Activated T-helper 17 cell treated with anti-CD3 and anti-CD28 coated beads, Interleukin-2, amount 50 U/mL, for 72 hours (primary cell): ENCODE results near the gene ISM2. TPM values are rescaled to one million over a fixed set of nuclear protein-coding genes. Genes with fewer than 3 reads are reported as not detected.
A peak's percentile ranks its signal among the peaks of the same experiment; 100 is the strongest.

Experiments used
- ATAC-seq: fragments of 150-1000 bp; cut with Tn5 transposase; replicated peaks from 2 replicates; pipeline ENCODE4 v1.10.0; 2021; ENCODE audit warnings: mild to moderate bottlenecking, moderate library complexity
- H3K27ac Mint-ChIP-seq: one replicate; pipeline ENCODE4 v1.8.0; 2022; ENCODE audit warnings: mixed read lengths
- H3K27me3 Mint-ChIP-seq: one replicate; pipeline ENCODE4 v1.8.0; 2022; ENCODE audit warnings: mixed read lengths
- H3K36me3 Mint-ChIP-seq: one replicate; pipeline ENCODE4 v1.8.0; 2022; ENCODE audit warnings: low read depth, mild to moderate bottlenecking, mixed read lengths
- H3K4me1 Mint-ChIP-seq: one replicate; pipeline ENCODE4 v1.8.0; 2022; ENCODE audit warnings: mixed read lengths
- H3K4me3 Mint-ChIP-seq: one replicate; pipeline ENCODE4 v1.8.0; 2022; ENCODE audit warnings: mild to moderate bottlenecking, mixed read lengths
- H3K9me3 Mint-ChIP-seq: one replicate; pipeline ENCODE4 v1.8.0; 2022; ENCODE audit warnings: mixed read lengths
- total RNA-seq, 2 donors: library from RNA; stranded (reverse); gene quantifications; one replicate each; pipeline ENCODE4 v1.2.3, GENCODE V29; 2022

ISM2 gene
- total RNA-seq, 2 donors from 2014 or later, result 0.21 TPM; not detected in 1

GRCh38 chr14:77524536-77524935, 25.9 kb upstream of the ISM2 start:
- Mint-ChIP-seq H3K36me3 (peaks cover 46% of the 10 kb centered on the region), H3K9me3 (no peaks in the 10 kb centered on the region), H3K27ac (no peak overlapping the region), H3K4me3 (no peak overlapping the region), H3K27me3 (no peaks in the 10 kb centered on the region), H3K4me1 (no peaks in the 10 kb centered on the region)
- ATAC-seq, result no peak

DNA sequence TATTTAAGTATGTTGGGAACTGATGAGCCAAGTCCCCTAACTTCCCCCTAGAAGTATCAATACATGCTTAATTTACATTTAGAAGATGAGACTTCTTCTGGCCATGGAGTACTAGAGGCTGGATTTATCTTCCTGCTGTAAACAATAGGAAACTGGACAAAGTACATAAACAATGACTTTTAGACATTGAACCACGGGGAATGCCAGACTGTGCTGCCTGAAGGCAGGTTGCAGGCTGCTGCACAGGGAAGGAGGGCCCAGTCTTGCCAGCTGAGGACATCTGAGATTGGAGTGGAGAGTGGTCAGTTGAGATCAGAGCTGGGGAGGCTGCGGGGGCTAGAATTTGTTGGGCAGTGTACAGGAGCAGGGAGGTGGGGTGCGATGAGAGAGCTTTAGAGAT, 24.5 kb upstream of the ISM2 start:
- H3K4me3 Mint-ChIP-seq, result no peak overlapping the region
- no peaks in the 10 kb centered on the region for H3K27me3 Mint-ChIP-seq
- H3K27ac Mint-ChIP-seq, result no peak overlapping the region
- H3K36me3 Mint-ChIP-seq, result peaks cover 60% of the 10 kb centered on the region
- H3K4me1 Mint-ChIP-seq, result no peaks in the 10 kb centered on the region
- ATAC-seq, result no peak
- no peaks in the 10 kb centered on the region for H3K9me3 Mint-ChIP-seq

DNA sequence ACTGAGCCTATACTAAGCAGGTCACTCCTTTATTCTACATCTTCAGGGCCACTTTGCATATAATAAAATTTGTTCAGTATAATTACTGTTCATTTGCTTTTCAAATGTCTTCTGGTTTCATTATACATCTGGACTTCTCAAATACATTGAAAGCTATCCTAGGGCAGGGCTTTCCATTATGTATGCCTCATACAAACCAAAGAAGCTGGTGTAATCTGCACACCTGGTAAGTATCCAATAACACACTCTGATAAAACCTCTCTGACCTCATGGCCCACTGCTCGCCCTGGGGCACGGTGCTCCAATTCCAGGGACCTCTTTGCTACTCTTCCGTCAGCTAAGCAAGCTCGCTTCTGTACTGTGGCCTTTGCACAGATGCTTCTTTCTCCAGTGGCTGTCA, 21.9 kb upstream of the ISM2 start:
- H3K4me1 Mint-ChIP-seq, result no peaks in the 10 kb centered on the region
- no peak overlapping the region for H3K4me3 Mint-ChIP-seq
- H3K27me3 Mint-ChIP-seq, result no peaks in the 10 kb centered on the region
- no peaks in the 10 kb centered on the region for H3K9me3 Mint-ChIP-seq
- no peak for ATAC-seq
- peaks cover 80% of the 10 kb centered on the region for H3K36me3 Mint-ChIP-seq
- no peak overlapping the region for H3K27ac Mint-ChIP-seq

DNA sequence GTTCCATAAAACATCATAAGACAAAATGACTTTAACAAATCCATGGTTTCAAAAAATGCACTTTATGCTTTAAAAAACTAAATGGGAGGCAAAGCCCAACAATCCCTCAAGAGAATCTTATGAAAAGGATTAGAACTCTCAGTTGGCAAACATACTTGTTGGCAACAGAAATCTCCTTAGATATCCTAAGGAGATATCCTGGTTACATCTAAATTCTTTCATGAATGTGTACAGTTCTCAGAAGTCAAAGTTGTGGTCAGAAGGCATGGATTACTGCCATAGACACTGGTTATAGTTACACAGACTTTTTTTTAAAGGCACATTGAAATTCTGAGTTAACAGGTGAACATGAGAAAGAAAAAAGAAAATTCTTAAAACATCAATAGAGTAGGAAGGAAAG, 17.5 kb upstream of the ISM2 start:
- no peaks in the 10 kb centered on the region for H3K9me3 Mint-ChIP-seq
- no peak overlapping the region for H3K27ac Mint-ChIP-seq
- H3K4me3 Mint-ChIP-seq, result no peak overlapping the region
- no peaks in the 10 kb centered on the region for H3K27me3 Mint-ChIP-seq
- ATAC-seq, result no peak
- H3K4me1 Mint-ChIP-seq, result no peaks in the 10 kb centered on the region
- peaks cover 93% of the 10 kb centered on the region for H3K36me3 Mint-ChIP-seq

GRCh38 chr14:77511486-77512162, 13.0 kb upstream of the ISM2 start:
- Mint-ChIP-seq H3K27ac (no peak overlapping the region), H3K9me3 (no peaks in the 10 kb centered on the region), H3K4me3 (no peak overlapping the region), H3K36me3 (peaks cover 90% of the 10 kb centered on the region), H3K4me1 (no peaks in the 10 kb centered on the region), H3K27me3 (no peaks in the 10 kb centered on the region)
- ATAC-seq, result no peak

DNA sequence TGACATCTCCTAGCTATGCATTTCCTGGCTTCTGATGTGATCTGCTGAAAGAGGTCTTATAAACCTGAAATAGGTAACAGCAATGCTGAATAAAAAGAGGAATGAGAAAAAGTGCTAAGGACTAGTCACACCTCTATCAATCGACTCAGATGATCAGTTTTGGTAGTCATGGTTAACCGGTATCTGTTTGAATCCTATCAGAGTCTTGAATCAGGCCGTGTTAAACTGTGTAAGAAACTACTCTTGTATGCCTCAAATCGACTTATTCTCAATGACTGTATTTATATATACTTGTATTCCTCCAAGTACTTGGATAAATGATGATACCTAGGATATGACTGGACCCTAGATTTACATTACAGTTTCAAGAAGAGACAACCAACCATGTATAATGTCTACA, 10.8 kb upstream of the ISM2 start:
- no peaks in the 10 kb centered on the region for H3K27me3 Mint-ChIP-seq
- H3K9me3 Mint-ChIP-seq, result no peaks in the 10 kb centered on the region
- H3K36me3 Mint-ChIP-seq, result peaks cover 81% of the 10 kb centered on the region
- H3K4me3 Mint-ChIP-seq, result no peak overlapping the region
- ATAC-seq, result peak; percentile 14
- no peak overlapping the region for H3K27ac Mint-ChIP-seq
- H3K4me1 Mint-ChIP-seq, result no peaks in the 10 kb centered on the region

- no peak for ATAC-seq
- H3K9me3 Mint-ChIP-seq, result no peaks in the 10 kb centered on the region
- H3K27ac Mint-ChIP-seq, result no peak overlapping the region
- no peaks in the 10 kb centered on the region for H3K4me1 Mint-ChIP-seq
- H3K27me3 Mint-ChIP-seq, result no peaks in the 10 kb centered on the region
- peaks cover 81% of the 10 kb centered on the region for H3K36me3 Mint-ChIP-seq
- no peak overlapping the region for H3K4me3 Mint-ChIP-seq
Observed at GRCh38 chr14:77508876-77509275, 10.3 kb upstream of the ISM2 start.

GRCh38 chr14:77508249-77508648, 9.6 kb upstream of the ISM2 start:
- no peak overlapping the region for H3K4me3 Mint-ChIP-seq
- no peaks in the 10 kb centered on the region for H3K4me1 Mint-ChIP-seq
- ATAC-seq, result no peak
- H3K36me3 Mint-ChIP-seq, result peaks cover 75% of the 10 kb centered on the region
- no peaks in the 10 kb centered on the region for H3K27me3 Mint-ChIP-seq
- no peak overlapping the region for H3K27ac Mint-ChIP-seq
- no peaks in the 10 kb centered on the region for H3K9me3 Mint-ChIP-seq

DNA sequence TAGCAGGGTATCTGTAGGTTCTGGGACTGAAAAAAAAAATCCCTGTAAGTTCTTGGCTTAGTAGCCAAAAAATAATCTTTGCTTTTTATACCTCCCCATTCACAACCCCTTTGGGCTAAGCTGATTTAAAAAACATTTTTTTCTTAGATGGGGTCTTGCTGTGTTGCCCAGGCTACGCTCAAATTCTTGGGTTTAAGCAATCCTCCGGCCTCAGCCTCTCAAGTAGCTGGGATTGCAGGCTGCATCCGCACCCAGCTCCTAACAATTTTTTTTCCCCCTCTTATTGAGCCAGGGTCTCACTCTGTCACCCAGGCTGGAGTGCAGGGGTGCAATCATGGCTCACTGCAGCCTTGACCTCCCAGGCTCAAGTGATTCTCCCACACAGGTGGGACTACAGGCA, 9.1 kb upstream of the ISM2 start:
- peaks cover 72% of the 10 kb centered on the region for H3K36me3 Mint-ChIP-seq
- no peak overlapping the region for H3K27ac Mint-ChIP-seq
- no peaks in the 10 kb centered on the region for H3K9me3 Mint-ChIP-seq
- no peak overlapping the region for H3K4me3 Mint-ChIP-seq
- ATAC-seq, result no peak
- no peaks in the 10 kb centered on the region for H3K4me1 Mint-ChIP-seq
- H3K27me3 Mint-ChIP-seq, result no peaks in the 10 kb centered on the region

GRCh38 chr14:77505031-77505430, 6.4 kb upstream of the ISM2 start:
- H3K4me3 Mint-ChIP-seq, result no peak overlapping the region
- no peak for ATAC-seq
- H3K27me3 Mint-ChIP-seq, result peaks cover 5% of the 10 kb centered on the region
- no peaks in the 10 kb centered on the region for H3K9me3 Mint-ChIP-seq
- no peaks in the 10 kb centered on the region for H3K4me1 Mint-ChIP-seq
- H3K27ac Mint-ChIP-seq, result no peak overlapping the region
- peaks cover 44% of the 10 kb centered on the region for H3K36me3 Mint-ChIP-seq

GRCh38 chr14:77503138-77503537, 4.5 kb upstream of the ISM2 start:
- H3K9me3 Mint-ChIP-seq, result no peaks in the 10 kb centered on the region
- ATAC-seq, result no peak
- H3K4me3 Mint-ChIP-seq, result no peak overlapping the region
- peaks cover 10% of the 10 kb centered on the region for H3K27me3 Mint-ChIP-seq
- no peaks in the 10 kb centered on the region for H3K4me1 Mint-ChIP-seq
- peaks cover 28% of the 10 kb centered on the region for H3K36me3 Mint-ChIP-seq
- H3K27ac Mint-ChIP-seq, result no peak overlapping the region

- H3K27ac Mint-ChIP-seq, result no peak overlapping the region
- no peak for ATAC-seq
- no peaks in the 10 kb centered on the region for H3K9me3 Mint-ChIP-seq
- H3K36me3 Mint-ChIP-seq, result peaks cover 19% of the 10 kb centered on the region
- H3K4me3 Mint-ChIP-seq, result no peak overlapping the region
- peaks cover 18% of the 10 kb centered on the region for H3K27me3 Mint-ChIP-seq
- H3K4me1 Mint-ChIP-seq, result no peaks in the 10 kb centered on the region
Observed at GRCh38 chr14:77502109-77502782, 3.6 kb upstream of the ISM2 start.

GRCh38 chr14:77498984-77499527, 440 bp upstream of the ISM2 start:
- Mint-ChIP-seq H3K4me3 (peak overlapping the region; percentile 22), H3K9me3 (no peaks in the 10 kb centered on the region), H3K4me1 (no peaks in the 10 kb centered on the region), H3K36me3 (no peaks in the 10 kb centered on the region), H3K27ac (no peak overlapping the region), H3K27me3 (peaks cover 26% of the 10 kb centered on the region)
- ATAC-seq, result peak; percentile 28

DNA sequence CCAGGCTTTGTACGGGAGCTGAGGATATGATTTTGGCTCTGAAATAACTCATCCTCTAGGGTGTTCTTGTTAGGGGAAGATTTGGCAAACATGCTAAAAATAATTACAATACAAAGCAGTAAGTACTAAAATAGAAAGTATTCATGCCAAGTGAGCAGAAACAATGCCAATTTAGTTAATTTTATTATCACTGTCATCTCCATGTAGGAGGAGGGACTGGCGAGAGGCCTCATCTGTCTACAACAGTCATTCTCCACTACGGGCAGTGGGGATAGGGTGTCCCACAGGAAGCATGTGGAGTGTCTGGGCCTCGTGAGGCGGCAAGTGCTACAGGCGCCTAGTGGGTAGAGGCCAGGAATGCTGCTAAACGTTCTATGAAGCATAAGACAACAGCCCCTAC, 3.3 kb downstream of the ISM2 start:
- no peak overlapping the region for H3K27ac Mint-ChIP-seq
- H3K36me3 Mint-ChIP-seq, result no peaks in the 10 kb centered on the region
- no peaks in the 10 kb centered on the region for H3K9me3 Mint-ChIP-seq
- no peaks in the 10 kb centered on the region for H3K4me1 Mint-ChIP-seq
- ATAC-seq, result no peak
- peaks cover 24% of the 10 kb centered on the region for H3K27me3 Mint-ChIP-seq
- H3K4me3 Mint-ChIP-seq, result no peak overlapping the region

GRCh38 chr14:77491056-77491455, 7.6 kb downstream of the ISM2 start:
- no peak overlapping the region for H3K27ac Mint-ChIP-seq
- no peak for ATAC-seq
- H3K9me3 Mint-ChIP-seq, result no peaks in the 10 kb centered on the region

More at GRCh38 chr14:77491056-77491455, 7.6 kb downstream of the ISM2 start:
- Mint-ChIP-seq H3K4me1 (no peaks in the 10 kb centered on the region), H3K36me3 (no peaks in the 10 kb centered on the region), H3K4me3 (no peak overlapping the region), H3K27me3 (peaks cover 8% of the 10 kb centered on the region)
